NCI-H1105 (cell line): ENCODE results near the gene ACACA.
"Not testable (repeated sequence)": the region's sequence is repeated elsewhere in the genome, so short reads cannot be mapped to it uniquely, and the experiment has no call there.

Experiments used
- DNase-seq: peaks from one replicate; lab custom pipeline; 2025; lab: John Stamatoyannopoulos, UW

Gene ACACA

DNA sequence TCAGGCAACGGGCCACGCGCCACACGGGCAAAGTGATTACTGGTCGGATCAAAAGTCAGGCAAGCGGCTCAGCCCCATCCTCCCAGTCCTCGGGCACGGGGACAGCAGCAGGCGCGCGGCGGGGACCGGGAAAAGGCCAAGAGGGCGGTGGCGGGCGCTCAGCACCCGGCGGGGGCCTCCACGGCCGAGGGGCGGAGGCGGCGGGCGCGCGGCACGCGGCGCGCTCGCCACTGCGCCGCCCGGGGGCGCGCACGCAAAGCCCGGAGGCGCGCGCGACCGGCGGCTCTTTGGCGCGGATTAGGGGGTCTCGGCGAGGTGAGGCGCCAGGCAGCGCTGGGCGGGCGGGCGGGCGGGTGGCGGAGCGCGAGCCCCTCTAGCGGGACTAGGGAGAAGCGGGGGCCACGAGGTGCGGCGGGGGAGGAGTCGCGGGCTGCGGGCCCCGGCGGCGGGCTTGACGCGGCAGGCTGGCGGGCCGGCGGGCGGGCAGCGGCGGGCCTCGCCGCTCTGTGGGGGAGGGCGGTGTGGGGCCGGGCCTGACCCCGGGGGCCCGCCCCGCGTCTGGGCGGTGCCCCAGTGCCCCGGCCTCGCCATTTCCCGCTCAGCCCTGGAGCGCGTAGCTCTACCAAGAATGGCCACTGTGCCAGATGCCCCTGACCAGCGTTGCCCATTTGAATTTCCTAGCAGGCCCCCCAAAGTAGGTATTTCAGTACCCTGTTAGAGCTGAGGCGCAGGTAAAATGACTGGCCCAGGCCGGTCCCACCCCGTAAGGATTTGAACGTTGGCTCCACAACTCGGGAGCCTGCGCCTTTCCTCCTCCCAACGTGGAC is at the start of gene ACACA, which contains the start of gene TADA2A:
TSS of gene ACACA (minus strand) at position 202 of the 827 bp plus-strand sequence. CDS start 537 bp downstream, outside the sequence.
TSS of gene TADA2A (plus strand) at position 252 of the 827 bp plus-strand sequence. CDS start 4,480 bp downstream, outside the sequence.
- DNase-seq: peak; percentile 79

DNA sequence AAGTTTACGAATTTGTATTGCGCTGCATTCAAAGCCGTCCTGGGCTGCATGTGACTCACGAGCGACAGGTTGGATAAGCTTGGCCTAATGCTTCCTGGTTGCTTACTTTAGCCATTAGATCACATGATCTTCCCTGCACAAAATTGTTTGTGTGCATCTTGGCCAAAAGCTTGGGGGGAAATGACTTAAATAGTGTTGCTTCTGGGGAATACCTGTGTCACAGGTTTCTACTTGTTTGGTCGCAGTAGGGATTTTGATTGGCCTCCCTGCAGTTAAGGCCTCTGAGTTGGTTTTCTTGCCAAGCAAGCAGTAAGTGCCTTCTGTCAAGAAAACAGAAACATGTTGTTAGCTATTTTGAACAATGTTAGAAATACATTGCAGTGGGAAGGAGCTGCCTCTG is 43.5 kb upstream of the ACACA start:
- DNase-seq: no peak

DNA sequence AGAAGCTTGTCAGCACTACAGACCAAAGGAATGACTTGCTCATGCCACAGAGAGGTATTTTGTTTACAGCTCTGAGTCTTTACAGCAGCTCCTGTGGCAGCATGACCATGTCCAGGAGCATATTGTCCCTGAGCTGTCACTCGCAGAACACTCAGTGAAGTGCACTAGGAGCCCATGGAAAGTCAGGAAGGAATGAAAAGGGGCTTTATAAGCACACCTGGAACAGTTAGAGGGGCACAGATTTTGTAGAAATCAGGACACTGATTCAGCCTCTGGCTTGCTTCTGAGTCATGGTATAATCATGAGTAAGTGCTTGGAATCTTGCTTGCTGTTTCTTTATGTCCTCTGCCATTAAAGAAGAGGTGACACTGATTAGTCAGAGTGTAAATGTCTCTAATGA is 41.0 kb upstream of the ACACA start:
- DNase-seq: no peak

DNA sequence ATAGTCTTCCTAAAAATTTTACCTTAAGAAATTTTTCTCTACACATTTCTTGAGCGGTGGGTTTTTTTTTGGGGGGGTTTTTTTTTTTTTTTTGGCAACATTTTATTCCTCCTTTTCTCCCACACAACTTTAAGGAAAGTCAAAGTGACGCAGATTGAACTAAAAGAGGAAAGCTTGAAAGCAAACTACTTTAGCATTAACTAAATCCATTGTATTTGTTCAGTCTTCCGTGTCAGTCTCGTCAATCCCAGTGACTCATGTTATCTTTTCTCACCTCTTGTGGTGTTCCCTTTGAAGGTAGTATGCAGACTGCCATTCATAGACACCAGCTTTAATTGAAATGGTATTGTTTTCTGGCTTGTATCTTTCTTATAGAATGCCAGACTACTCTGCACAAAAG is 39.4 kb upstream of the ACACA start:
- DNase-seq: no peak

DNA sequence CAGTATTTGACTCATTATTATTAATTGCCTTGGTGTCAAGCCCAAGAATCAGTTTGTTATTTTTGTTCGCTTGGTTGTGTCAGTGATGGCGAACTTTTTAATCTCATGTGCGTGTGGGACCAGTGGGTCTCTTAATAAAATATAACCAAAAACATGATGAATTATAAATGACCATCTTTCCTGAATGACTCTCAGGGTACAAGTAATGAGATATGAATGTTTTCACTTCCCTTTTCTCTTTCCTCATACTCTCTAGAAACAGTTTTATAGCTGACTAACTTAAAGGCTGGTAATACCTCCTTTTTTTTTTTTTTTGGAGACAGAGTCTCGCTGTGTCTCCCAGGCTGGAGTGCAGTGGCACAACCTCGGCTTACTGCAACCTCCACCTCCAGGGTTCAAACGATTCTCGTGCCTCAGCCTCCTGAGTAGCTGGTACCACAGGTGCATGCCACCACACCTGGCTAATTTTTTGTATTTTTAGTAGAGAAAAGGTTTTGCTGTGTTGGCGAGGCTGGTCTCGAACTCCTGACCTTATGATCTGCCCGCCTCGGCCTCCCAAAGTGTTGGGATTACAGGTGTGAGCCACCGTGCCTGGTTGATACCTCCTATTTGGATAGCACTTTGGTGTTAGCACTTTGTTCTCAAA is 34.9 kb upstream of the ACACA start:
- DNase-seq: not testable (repeated sequence)

DNA sequence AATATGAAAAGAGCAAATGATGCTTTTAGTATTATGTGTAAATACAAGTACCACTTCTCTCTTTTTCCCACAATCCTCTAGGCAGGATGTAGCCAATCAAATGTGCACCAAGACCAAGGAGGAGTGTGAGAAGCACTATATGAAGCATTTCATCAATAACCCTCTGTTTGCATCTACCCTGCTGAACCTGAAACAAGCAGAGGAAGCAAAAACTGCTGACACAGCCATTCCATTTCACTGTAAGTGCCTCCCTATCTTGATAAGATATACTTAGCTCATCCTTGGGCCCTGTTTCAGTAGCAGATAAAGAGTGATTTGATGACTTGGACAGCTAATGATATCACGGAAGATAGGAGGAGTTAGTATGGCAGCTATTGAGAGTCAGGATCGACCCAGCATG is 33.8 kb upstream of the ACACA start:
- no peak for DNase-seq

DNA sequence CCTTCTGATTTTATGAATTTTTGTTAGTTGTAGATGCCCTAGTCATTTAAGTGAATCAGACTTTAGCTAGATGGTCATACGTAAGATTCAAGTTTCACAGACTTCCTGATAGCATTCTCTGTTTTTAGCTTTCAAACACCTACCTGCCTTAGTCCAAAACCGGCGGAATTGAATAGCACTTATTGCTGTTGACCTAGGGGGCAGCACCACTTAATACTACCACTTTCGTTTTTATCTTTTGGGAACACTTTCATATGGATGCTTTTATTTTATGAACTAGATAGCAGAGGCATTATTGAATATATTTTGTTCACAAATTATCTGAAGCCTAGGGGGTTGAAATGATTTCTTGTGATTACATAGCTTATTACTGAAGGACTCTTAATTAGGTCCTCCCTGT is 31.5 kb upstream of the ACACA start:
- DNase-seq: no peak

DNA sequence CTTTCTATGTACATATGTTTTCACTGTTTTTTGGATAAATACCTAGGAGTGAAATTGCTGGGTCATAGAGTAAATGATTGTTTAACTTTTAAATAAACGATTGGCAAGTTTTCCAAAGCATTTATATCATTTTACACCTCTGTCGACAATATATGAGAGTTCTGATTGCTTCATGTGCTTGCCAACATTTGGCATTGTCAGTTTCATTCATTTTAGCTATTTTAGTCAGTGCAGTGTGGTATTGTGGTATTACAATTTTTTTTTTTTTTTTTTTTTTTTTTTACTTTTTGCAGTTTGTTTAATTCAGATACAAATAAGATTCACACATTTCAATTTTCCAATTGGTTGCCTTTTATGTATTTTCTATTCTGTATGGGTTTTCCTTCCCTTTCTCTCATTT is 26.0 kb upstream of the ACACA start:
- no peak for DNase-seq

DNA sequence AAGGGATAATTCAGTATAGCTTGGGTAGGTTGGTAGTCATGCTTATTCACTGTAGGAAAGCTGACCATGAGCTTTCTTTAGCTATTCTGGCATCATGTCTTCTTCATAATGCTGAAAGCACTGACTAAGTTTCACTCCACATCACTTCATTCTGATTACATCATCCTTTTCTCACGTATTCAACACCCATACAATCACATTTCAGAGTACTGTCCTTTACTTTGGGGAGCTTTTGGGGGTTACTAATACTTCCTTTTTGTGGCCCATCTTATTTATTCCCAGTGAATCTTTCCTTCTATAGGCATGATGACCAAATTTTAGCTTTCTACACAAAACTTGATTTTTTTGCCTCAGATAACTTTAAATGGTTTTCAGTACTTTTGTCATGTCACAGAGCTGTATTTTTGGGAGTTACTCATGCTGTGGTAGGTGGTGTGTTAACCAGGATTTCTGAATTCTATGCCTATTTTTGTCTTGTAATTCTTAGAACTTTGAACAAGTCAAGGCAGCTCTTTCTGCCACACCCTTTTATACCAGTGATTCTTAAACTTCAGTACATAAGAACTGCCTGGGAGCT is 23.5 kb upstream of the ACACA start:
- DNase-seq: no peak

DNA sequence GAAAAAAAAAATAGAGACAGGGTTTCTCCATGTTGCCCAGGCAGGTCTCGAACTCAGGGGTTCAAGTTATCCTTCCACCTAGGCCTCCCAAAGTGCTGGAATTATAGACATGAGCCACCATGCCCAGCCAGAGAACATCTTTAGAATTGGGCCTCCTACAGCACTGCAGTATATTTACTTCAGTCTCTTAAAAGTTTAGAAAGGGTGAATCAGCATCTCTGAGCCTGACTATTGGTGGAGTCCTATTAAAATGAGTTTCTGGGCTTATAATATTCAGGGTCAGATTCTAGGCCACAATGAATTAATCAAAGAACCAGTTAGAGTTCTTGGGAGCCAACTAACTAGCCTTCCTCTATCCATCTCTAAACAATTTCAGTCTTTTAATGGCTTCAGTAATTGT is 22.8 kb upstream of the ACACA start:
- no peak for DNase-seq

DNA sequence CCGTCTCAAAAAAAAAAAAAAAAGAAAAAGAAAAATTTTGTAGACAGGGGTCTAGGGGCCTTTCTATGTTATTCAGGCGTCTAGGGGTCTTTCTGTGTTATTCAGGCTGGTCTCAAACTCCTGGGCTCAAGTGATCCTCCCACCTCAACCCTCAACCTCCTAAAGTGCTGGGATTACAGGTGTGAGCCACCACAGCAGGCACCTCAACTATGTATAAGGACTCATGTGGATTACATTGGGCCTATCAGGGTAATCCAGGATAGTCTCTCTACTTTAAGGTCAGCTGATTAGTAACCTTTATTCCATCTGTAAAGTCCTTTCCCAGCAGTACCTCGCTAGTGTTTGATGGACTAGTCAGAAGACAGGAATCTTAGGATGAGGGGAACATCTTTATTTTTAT is 22.4 kb upstream of the ACACA start:
- DNase-seq: no peak

DNA sequence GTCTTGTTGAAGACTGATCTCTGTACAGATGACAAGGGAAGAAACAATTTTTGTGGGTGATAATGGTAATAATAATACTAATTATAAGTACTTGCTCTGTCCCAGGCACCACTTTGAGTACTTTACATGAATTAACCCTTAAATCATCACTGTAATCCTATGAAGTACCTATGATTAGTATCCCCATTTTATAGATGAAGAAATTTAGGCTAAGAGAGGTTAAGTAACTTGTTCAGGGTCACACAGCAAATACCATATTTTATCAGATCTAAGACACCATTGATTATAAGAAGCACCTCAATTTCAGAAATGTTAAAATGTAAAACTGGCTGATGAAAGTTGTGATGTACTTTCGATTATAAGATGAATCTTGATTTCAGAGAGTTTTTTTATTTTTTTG is 18.6 kb upstream of the ACACA start:
- no peak for DNase-seq

DNA sequence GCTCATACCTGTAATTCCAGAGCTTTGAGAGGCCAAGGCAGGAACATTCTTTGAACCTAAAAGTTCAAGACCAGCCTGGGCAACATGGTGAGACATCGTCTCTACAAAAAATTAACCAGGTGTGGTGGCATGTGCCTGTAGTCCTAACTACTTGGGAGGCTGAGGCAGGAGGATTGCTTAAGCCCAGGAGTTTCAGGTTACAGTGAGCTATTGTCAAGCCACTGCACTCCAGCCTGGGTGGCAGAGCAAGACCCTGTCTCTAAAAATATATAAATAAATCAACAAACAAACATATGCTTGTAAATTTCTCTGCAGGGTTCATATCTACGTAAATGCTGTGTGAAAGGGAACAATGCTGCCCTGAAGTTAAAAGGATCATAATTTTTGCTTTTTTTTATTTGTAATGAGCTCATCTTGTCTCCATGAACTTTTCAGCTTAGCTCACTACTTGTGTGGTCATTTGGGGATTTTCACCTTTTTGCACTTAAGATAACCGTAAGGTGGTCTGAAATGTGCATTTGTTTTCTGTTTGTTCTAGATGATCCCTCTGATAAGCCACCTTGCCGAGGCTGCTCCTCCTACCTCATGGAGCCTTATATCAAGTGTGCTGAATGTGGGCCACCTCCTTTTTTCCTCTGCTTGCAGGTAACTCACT is 16.5 kb upstream of the ACACA start:
- DNase-seq: no peak

DNA sequence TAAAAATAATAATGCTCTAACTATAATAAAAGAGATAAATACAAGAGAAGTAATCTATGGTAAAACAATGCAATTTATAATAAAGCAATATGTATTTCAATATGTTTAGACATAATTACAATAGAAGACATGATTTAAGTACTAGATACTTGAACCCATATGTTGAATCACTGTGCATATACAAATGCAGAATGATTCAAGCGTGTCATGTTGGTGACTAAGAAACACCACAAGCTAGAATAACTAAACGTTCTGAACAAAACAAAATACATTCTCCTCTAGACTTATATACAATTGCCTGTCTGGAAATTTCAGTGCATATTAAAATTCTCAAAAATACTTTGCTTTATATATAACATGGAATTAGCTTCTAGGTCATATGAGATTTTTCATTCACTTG is 11.2 kb upstream of the ACACA start:
- no peak for DNase-seq

DNA sequence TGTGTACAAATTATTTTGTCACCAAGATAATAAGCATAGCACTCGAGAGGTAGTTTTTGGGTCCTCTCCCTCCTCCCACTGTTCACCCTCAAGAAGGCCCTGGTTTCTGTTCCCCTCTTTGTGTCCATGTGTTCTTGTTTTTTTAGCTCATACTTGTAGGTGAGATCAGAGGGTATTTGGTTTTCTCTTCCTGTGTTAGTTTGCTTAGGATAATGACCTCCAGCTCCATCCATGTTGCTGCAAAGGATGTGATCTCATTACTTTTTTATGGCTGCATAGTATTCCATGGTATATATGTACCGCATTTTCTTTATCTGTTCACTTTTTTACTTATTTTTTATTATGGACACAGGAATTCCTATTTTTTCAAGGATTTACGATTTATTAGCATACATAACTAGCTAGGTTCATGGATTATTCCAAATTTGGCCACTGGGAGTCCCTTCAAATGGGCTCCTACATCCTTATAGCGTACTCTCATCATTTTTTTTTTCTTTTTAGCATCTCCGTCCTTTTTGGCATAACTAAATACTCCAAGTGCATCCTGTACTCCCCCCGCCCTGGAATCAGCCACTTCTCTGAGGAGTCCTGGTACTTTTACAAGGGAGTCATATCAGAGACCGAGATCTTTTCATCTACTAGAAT is 7.4 kb upstream of the ACACA start:
- no peak for DNase-seq

DNA sequence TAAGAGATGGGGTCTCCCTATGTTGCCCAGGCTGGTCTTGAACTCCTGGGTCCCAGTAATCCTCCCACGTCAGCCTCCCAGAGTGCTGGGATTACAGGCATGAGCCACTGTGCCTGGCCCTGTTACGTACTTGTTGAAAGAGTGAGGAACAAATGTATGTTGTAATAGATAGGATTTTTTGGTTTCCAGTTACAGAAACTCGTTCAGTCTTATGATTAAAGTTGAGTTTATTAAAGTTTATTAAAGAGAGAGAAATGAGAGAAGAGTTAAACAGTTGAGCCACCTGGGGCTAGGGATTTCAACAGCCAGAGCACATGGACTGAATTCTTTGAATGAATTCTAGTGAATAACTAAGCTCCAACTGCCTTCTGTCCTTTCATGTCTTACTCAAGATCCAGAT is 3.7 kb upstream of the ACACA start:
- DNase-seq: no peak

DNA sequence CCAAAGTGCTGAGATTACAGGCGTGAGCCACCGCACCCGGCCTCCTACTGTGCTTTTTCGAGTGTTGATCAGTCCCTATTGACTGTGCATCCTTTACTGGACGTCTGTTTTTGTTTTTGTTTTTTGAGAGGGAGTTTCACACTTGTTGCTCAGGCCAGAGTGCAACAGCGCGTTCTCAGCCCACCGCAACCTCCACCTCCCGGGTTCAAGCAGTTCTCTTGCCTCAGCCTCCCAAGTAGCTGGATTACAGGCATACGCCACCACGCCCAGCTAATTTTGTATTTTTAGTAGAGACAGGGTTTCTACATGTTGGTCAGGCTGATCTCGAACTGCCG is 1.5 kb upstream of the ACACA start:
- DNase-seq: not testable (repeated sequence)

DNA sequence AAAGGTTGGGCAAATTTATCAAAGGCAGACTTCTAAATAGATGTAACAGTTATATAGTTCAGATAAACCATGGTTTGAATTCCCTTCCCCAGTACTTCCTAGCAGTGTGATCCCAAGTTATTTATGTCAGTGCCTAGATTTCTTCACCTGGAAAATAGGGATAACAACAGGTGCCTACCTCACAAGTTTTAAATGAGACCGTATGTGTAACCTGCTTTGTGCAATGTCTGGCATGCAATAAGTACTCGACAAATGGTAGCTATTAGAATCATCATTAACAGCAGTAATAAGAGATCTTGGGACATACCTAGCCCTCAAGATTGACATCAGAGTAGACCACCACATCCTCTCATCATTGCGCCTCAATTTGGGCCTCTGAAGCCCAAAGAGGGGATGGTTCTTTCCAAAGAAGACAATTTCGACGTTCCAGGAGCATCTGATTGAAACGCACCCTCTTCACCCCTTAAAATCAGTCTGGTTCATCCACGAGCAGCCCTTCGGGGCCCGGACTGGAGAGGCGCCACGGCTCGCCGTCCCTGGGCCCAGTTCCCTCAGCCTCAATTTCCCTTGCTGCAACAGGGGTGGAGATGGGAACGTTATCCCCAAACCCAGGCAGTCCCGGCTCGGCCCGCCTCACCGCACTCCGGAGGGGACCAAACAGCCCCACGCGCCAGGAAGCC is 541 bp downstream of the ACACA start:
- DNase-seq: no peak

DNA sequence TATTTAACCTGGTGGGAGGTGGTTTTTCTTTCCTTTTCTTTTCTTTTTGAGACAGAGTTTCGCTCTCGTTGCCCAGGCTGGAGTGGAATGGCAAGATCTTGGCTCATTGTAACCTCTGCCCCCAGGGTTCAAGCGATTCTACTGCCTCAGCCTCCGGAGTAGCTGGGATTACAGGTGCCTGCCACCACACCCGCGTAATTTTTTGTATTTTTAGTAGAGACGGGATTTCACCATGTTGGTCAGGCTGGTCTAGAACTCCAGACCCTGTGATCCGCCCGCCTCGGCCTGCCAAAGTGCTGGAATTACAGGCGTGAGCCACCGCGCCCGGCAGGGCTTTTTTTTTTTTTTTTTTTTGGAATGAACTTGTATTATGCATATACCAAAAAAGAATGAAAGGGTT is 1.1 kb downstream of the ACACA start:
- not testable (repeated sequence) for DNase-seq

DNA sequence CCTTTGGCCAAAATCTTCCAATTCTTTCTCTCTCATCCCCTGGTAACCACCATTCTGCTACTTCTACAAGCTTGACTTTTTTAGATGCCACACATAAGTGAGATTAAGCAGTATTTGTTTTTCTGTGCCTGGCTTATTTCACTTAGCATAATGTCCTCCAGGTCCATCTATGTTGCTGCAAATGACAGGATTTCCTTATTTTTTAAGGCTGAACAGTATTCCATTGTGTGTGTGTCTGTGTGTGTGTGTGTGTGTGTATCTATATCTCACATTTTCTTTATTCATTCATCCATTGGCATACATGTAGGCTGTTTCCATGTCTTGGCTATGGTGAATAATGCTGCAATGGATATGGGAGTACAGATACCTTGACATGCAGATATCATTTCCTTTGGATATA is 6.1 kb downstream of the ACACA start:
- no peak for DNase-seq

DNA sequence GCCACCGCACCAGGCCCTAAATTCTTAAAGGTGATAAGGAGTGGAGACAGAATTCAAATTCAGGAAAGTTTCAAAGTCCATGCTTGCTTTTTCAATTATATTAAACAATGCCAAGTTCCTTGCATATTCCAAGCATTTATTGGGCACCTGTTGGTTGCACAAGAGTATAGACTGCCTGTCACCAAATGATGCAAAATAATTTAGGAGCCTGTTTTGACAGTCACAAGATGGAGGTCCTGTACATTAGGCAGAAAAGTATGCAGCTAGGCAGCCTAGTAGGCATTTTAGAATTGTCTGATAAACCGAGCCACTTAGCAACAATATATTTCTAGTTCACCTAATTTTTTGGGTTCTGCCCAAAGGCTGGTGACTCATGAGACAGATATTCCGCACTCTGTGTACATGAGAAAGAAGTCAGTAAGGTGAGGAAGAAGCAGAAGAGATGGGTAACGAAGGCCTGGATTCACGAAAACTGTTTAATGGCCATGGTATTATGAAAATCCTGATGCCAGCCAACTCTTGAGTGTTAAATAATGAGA is 7.3 kb downstream of the ACACA start:
- DNase-seq: no peak
